Esophagus muscularis mucosa (tissue), 4 donors: ENCODE results near the gene SYNE1. TPM values are rescaled to one million over a fixed set of nuclear protein-coding genes. Genes with fewer than 3 reads are reported as not detected.
A peak's percentile ranks its signal among the peaks of the same experiment; 100 is the strongest.

Experiments used
- DNase-seq: peaks from one replicate; pipeline ENCODE4 v3.0.0-alpha.2; 2017; ENCODE audit errors: extremely low spot score
- H3K27ac ChIP-seq, 4 donors: fragments of 200-600 bp; sonication (generic); replicated peaks in 1 of 4; 1 replicate in 3 of 4; 2 replicates in 1 of 4; pipeline ENCODE4 v1.5.1; 2016 to 2019; ENCODE audit warnings: mild to moderate bottlenecking in 1 of 4
- H3K27me3 ChIP-seq, 4 donors: fragments of 200-600 bp; sonication (generic); one replicate each; pipeline versions ENCODE4 v1.5.1 to v1.6.0; 2016 to 2019
- H3K36me3 ChIP-seq, 4 donors: fragments of 200-600 bp; sonication (generic); one replicate each; pipeline ENCODE4 v1.5.1; 2016 to 2019
- H3K4me1 ChIP-seq, 4 donors: fragments of 200-600 bp; sonication (generic); one replicate each; pipeline ENCODE4 v1.5.1; 2016 to 2019
- H3K4me3 ChIP-seq, 4 donors: fragments of 200-600 bp; sonication (generic); 1 replicate in 2 of 4; 2 replicates in 2 of 4; pipeline ENCODE4 v1.5.1; 2016 to 2019; ENCODE audit warnings: mild to moderate bottlenecking in 4 of 4, moderate library complexity in 1 of 4
- H3K9me3 ChIP-seq, 4 donors: fragments of 200-600 bp; sonication (generic); 1 replicate in 3 of 4; 2 replicates in 1 of 4; pipeline ENCODE4 v1.5.1; 2016 to 2019
- EP300 ChIP-seq: sonication (generic); formaldehyde crosslinking; IDR thresholded peaks from one replicate; pipeline ENCODE4 v1.6.1; 2017; ENCODE audit warnings: antibody characterized with exemption
- POLR2A ChIP-seq: fragments of 450-650 bp; IDR thresholded peaks from one replicate; pipeline ENCODE4 v1.6.1; 2017; ENCODE audit warnings: antibody characterized with exemption, moderate library complexity, mild to moderate bottlenecking, low read depth
- POLR2AphosphoS5 ChIP-seq, 2 donors: sonication (generic); formaldehyde crosslinking; IDR thresholded peaks; one replicate each; pipeline ENCODE4 v1.6.1; 2017; ENCODE audit warnings: antibody characterized with exemption in 2 of 2
- WGBS: methylation state at CpG from one replicate; pipeline ENCODE4 v1.1.5; 2018; 5-methylcytosine and 5-hydroxymethylcytosine counted together
- intact Hi-C: fragments of 100-400 bp; cut with DNase I; formaldehyde crosslinking; loops from one replicate; pipeline ENCODE4 v1.15.1; 2023
- total RNA-seq, 4 donors: library from RNA; depleted of rRNA; stranded (reverse); fragments of >200 nt; gene quantifications; one replicate each; pipeline versions ENCODE4 v1.1.0 to v1.2.1, GENCODE V29; 2016
- TF ChIP-seq, protein P1 (sequence below), 3 experiments: fragments of 200-600 bp in 2 of 3; fragments of 450-650 bp in 1 of 3; sonication (generic) in 2 of 3; IDR thresholded peaks; one replicate each; pipeline ENCODE4 v1.5.1; 2017 to 2019; ENCODE audit warnings: antibody characterized with exemption in 3 of 3, mild to moderate bottlenecking in 2 of 3, moderate library complexity in 1 of 3

The SYNE1 gene
- total RNA-seq, 4 donors from 2014 or later, result 151 to 196 (median 170) TPM

DNA sequence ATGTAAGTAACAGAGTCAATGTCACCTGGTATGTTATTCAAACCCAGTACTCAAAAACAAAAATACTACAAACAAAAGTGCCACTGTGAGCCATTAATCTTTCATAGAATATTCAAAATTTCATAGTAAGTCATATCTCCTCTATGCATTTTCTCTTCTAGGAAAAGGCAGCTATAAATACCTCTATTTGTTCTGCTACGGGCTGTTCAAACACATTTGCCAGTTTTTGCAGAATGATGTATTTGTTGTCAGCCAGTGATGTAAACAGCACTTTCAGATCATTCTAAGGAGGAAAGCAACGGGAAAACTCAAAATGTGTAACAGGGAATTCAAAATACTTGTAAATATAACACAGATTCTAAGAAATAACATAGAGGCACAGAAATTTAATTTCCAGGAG is 388.2 kb downstream of the SYNE1 start:
- whole genome bisulfite sequencing, result 22% methylated on average over 2 of the region's 2 CpGs
- no peaks in the 10 kb centered on the region for H3K9me3 ChIP-seq
- intact Hi-C loops, result no loop called here
- H3K27ac ChIP-seq, result peak overlapping the region; percentile 44 to 66 (median 56)
- TF ChIP-seq, protein P1, sequence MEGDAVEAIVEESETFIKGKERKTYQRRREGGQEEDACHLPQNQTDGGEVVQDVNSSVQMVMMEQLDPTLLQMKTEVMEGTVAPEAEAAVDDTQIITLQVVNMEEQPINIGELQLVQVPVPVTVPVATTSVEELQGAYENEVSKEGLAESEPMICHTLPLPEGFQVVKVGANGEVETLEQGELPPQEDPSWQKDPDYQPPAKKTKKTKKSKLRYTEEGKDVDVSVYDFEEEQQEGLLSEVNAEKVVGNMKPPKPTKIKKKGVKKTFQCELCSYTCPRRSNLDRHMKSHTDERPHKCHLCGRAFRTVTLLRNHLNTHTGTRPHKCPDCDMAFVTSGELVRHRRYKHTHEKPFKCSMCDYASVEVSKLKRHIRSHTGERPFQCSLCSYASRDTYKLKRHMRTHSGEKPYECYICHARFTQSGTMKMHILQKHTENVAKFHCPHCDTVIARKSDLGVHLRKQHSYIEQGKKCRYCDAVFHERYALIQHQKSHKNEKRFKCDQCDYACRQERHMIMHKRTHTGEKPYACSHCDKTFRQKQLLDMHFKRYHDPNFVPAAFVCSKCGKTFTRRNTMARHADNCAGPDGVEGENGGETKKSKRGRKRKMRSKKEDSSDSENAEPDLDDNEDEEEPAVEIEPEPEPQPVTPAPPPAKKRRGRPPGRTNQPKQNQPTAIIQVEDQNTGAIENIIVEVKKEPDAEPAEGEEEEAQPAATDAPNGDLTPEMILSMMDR (IDR thresholded peaks at IDR 0.05), result no peak
- no peak for TF ChIP-seq POLR2A
- TF ChIP-seq EP300, result no peak
- TF ChIP-seq POLR2AphosphoS5 (IDR thresholded peaks at IDR 0.05), result no peak
- no peak overlapping the region for H3K4me3 ChIP-seq
- peaks cover 0 to 59% (median 18%) of the 10 kb centered on the region in 4 donors for H3K36me3 ChIP-seq
- peaks cover 39 to 76% (median 68%) of the 10 kb centered on the region in 4 donors for H3K4me1 ChIP-seq
- DNase-seq, result no peak
- no peaks in the 10 kb centered on the region for H3K27me3 ChIP-seq

DNA sequence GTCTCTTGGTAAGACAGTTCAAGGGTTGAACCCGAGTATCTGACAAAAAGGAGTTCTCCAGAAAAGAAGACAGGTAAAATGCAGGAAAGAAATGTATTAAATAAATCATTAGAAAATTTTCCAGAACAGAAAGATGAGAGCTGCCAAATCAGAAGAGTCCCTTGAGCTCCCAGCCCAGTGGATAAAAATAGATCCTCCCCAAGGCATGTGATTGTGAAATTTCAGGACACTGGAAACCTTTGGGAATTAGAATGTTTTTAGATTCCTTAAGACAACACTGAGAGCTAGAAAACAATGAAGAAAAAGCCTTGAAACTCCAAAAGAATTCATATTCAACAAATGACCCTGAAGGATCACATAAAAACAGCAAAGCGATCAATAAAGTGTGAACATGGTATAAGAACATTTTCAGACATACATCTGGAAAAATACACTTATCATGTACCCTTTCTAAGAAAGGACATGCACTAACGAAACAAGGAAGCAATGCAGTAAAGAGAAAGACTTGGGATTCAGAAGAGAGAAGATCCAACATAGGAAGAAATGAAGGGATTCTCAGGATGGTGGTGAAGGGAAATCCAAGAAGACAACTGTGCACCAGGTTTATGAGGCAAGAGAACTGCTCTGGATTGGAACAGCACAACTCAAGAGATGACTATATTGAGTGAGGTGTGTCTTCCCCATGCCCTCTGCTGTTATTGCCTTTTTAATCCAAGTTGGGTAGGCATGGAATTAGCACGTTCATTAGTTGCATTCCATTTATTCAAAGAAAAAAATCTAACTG is 390.4 kb downstream of the SYNE1 start:
- intact Hi-C loops, result no loop called here
- H3K27me3 ChIP-seq, result no peaks in the 10 kb centered on the region
- H3K36me3 ChIP-seq, result peaks cover 0 to 49% (median 23%) of the 10 kb centered on the region in 4 donors
- TF ChIP-seq EP300 (no peak), POLR2A (no peak), POLR2AphosphoS5 (IDR thresholded peaks at IDR 0.05) (no peak)
- TF ChIP-seq, protein P1 (IDR thresholded peaks at IDR 0.05), result no peak
- H3K4me1 ChIP-seq, result peaks cover 39 to 59% (median 58%) of the 10 kb centered on the region in 4 donors
- WGBS, result 77% methylated on average over 4 of the region's 4 CpGs
- H3K9me3 ChIP-seq, result no peaks in the 10 kb centered on the region
- no peak for DNase-seq
- peak overlapping the region; percentile 62 to 74 (median 68) for H3K27ac ChIP-seq
- no peak overlapping the region for H3K4me3 ChIP-seq

DNA sequence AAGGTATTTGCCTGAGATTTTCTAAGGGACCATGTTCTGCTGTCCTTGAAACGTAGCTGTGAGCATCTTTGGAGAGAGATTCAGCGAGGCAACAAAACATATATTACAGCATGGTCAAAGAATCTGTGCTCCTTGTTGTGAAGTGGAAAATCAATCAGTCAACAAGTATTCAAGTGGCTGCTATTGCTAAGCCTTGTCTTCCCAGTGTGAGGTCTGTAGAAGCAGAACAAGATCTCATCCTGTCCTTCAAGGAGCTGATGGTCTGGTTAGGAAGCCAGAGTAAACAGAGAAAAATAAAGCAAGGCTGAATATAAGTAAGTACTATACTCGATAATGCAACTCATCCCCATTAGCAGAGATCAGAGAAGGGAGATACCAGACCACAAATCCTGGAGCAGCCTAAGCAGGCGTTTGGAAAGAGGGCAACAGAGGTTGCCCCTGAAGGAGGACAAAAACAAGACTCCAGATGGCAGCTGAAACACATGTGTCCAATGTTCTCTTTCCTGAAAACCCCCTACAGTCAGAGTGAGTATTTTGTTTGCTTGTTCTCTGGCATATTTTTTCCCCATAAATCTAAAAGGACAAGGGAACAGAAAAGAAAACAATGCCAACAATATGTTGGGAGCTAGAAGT is 392.0 kb downstream of the SYNE1 start:
- peak overlapping the region; percentile 62 to 74 (median 68) for H3K27ac ChIP-seq
- H3K27me3 ChIP-seq, result no peaks in the 10 kb centered on the region
- H3K36me3 ChIP-seq, result peaks cover 0 to 51% (median 29%) of the 10 kb centered on the region in 4 donors
- TF ChIP-seq POLR2A (no peak), POLR2AphosphoS5 (IDR thresholded peaks at IDR 0.05) (no peak), EP300 (no peak)
- TF ChIP-seq, protein P1 (IDR thresholded peaks at IDR 0.05), result no peak
- intact Hi-C loops, result no loop called here
- WGBS, result 58% methylated on average over 4 of the region's 4 CpGs
- no peaks in the 10 kb centered on the region for H3K9me3 ChIP-seq
- H3K4me3 ChIP-seq, result no peak overlapping the region
- peaks cover 39 to 58% (median 58%) of the 10 kb centered on the region in 4 donors for H3K4me1 ChIP-seq
- DNase-seq, result no peak

DNA sequence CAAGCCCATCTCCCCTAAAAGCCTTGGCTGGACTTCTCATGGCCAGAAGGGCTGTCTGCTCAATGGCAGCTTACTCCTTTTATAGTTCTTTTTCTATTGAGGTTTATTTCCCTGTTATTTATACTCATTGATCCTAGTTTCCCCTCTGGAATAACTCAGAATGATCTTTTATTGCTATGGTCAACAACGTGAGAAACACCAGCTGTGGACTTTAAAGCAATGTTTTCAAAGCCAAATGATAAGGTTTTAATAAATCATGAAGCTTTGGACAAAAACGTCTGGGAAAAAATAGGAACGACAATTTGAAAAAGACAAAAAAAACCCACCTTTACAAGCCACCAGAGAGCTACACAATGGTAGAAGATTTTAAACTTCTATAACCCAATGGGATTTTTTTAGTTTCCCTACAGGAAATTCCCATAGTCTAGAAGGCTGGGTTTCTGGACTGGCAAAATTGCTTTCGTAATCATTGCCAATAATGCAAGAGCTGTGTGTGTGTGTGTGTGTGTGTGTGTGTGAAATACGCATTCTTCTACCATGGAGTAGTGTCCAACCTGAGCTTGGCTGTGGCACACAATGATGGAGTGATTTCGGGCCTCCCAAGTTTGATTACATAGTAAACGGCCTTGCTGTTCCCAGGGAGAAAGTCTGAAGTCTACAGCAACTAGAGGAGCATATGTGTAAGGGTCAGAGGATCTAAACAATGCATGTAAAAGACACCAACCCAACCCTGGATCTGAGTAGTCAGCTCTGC is 396.0 kb downstream of the SYNE1 start:
- no peaks in the 10 kb centered on the region for H3K27me3 ChIP-seq
- 63% methylated on average over 7 of the region's 7 CpGs for WGBS
- no peak overlapping the region for H3K4me3 ChIP-seq
- peaks cover 20 to 25% (median 22%) of the 10 kb centered on the region in 4 donors for H3K4me1 ChIP-seq
- TF ChIP-seq POLR2AphosphoS5 (IDR thresholded peaks at IDR 0.05), result no peak
- no peak for TF ChIP-seq EP300
- intact Hi-C loops, result no loop called here
- no peak overlapping the region for H3K27ac ChIP-seq
- DNase-seq, result no peak
- no peaks in the 10 kb centered on the region for H3K9me3 ChIP-seq
- peaks cover 18 to 73% (median 58%) of the 10 kb centered on the region in 4 donors for H3K36me3 ChIP-seq

DNA sequence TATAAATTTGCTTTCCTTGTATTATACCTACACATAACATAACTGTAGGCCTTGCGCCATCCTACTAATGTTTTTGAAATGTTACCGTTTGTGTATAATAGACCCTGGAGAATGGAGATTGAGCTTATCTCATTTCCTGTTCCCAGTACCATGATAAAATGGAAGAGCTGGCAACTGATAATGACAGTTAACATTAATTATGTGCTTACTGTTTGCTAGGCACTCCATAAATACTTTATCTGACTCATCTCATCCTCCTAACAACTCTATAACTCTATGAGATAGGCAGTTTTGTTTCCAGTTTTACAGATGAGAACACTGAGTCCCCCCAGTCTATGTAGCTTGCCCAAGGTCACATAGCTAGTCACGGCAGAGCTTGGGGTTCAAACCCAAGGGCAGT is 396.7 kb downstream of the SYNE1 start:
- Histone ChIP-seq H3K27ac (no peak overlapping the region), H3K9me3 (no peaks in the 10 kb centered on the region), H3K4me3 (no peak overlapping the region), H3K4me1 (peaks cover 12 to 18% (median 15%) of the 10 kb centered on the region in 4 donors), H3K36me3 (peaks cover 21 to 81% (median 65%) of the 10 kb centered on the region in 4 donors), H3K27me3 (no peaks in the 10 kb centered on the region)
- intact Hi-C loops, result no loop called here
- 97% methylated on average over 3 of the region's 3 CpGs for WGBS
- DNase-seq, result no peak
- TF ChIP-seq POLR2AphosphoS5 (IDR thresholded peaks at IDR 0.05), result no peak
- TF ChIP-seq EP300, result no peak
- TF ChIP-seq POLR2A, result no peak
- TF ChIP-seq, protein P1 (IDR thresholded peaks at IDR 0.05), result no peak
